GM12878 (cell line): Measurements from ENCODE around the gene LETM1. TPM values are rescaled to one million over a fixed set of nuclear protein-coding genes. Genes with fewer than 3 reads are reported as not detected.
A peak's percentile ranks its signal among the peaks of the same experiment; 100 is the strongest.

ENCODE experiments used
- BCL11A ChIP-seq: IDR thresholded peaks from 2 replicates; pipeline ENCODE4 v1.6.1; 2011; ENCODE audit warnings: low read depth, low read length
- CTCF ChIP-seq, 3 experiments: IDR thresholded peaks in 2 of 3; conservative IDR thresholded peaks in 1 of 3; 2 replicates each; pipeline ENCODE4 v1.5.1; 2011; ENCODE audit warnings: low read depth in 3 of 3, low read length in 3 of 3, mild to moderate bottlenecking in 3 of 3, control low read depth in 2 of 3, moderate library complexity in 2 of 3, inconsistent platforms in 1 of 3, mixed read lengths in 1 of 3; ENCODE audit not compliant: control insufficient read depth in 2 of 3, insufficient read depth in 1 of 3; ENCODE audit errors: extremely low read depth in 1 of 3
- ELK1 ChIP-seq: IDR thresholded peaks from 2 replicates; pipeline ENCODE4 v1.6.1; 2012; ENCODE audit warnings: low read depth, low read length, improper control_type of control experiment
- EP300 ChIP-seq, 2 experiments: fragments of 150-350 bp in 1 of 2; IDR thresholded peaks; 2 replicates each; pipeline ENCODE4 v1.6.1; 2011 to 2012; ENCODE audit warnings: low read depth in 2 of 2, low read length in 2 of 2, borderline replicate concordance in 1 of 2, improper control_type of control experiment in 1 of 2, inconsistent platforms in 1 of 2; ENCODE audit not compliant: control insufficient read depth in 1 of 2
- HDAC6 ChIP-seq: fragments of 200-600 bp; sonication (generic); IDR thresholded peaks from one replicate; pipeline ENCODE4 v1.8.0; 2017; ENCODE audit warnings: antibody characterized with exemption; ENCODE audit not compliant: unreplicated experiment
- IKZF2 ChIP-seq, 2 experiments: fragments of 450-650 bp; IDR thresholded peaks; 2 replicates each; pipeline ENCODE4 v1.6.1; 2017; ENCODE audit warnings: mild to moderate bottlenecking in 2 of 2, moderate library complexity in 2 of 2
- KDM1A ChIP-seq: fragments of 200-600 bp; sonication (generic); IDR thresholded peaks from 2 replicates; pipeline ENCODE4 v1.6.1; 2016; ENCODE audit warnings: borderline replicate concordance
- MYB ChIP-seq: fragments of 150-350 bp; IDR thresholded peaks from 2 replicates; pipeline ENCODE4 v1.6.1; 2014; ENCODE audit warnings: mild to moderate bottlenecking, low read depth, low read length, borderline replicate concordance
- NFYA ChIP-seq: IDR thresholded peaks from 2 replicates; pipeline ENCODE4 v1.6.1; 2011; ENCODE audit warnings: low read depth, mild to moderate bottlenecking, low read length, improper control_type of control experiment, borderline replicate concordance
- NR2C1 ChIP-seq: fragments of 450-650 bp; IDR thresholded peaks from 2 replicates; pipeline ENCODE4 v1.6.1; 2017; ENCODE audit warnings: antibody characterized with exemption, mild to moderate bottlenecking, moderate library complexity
- SP1 ChIP-seq: IDR thresholded peaks from one replicate; pipeline ENCODE4 v1.6.1; 2011; ENCODE audit warnings: low read depth, low read length
- SREBF2 ChIP-seq: IDR thresholded peaks from 2 replicates; pipeline ENCODE4 v1.6.1; 2012; ENCODE audit warnings: mild to moderate bottlenecking, low read length
- USF2 ChIP-seq: IDR thresholded peaks from 2 replicates; pipeline ENCODE4 v1.6.1; 2011; ENCODE audit warnings: low read depth, low read length, improper control_type of control experiment, borderline replicate concordance
- polyA plus RNA-seq, 11 experiments: library from polyadenylated mRNA; depleted of rRNA in 4 of 11; unstranded in 6 of 11; stranded (reverse) in 5 of 11; fragments of >200 nt; fragmentation: Nextera tagmentation in 4 of 11; fragmentation: Illumina TruSeq in 1 of 11; extraction: Ambion mirVana in 4 of 11; extraction: Trizol in 1 of 11; gene quantifications; 1 replicate in 1 of 11; 2 replicates in 10 of 11; pipeline versions ENCODE4 v1.2.1 to v1.2.3, GENCODE V29; 2011 to 2016; ENCODE audit warnings: inconsistent platforms in 2 of 11, missing spikeins in 2 of 11, low read depth in 1 of 11
- total RNA-seq, 4 experiments: library from RNA; depleted of rRNA in 3 of 4; stranded (reverse); fragments of >200 nt in 3 of 4; fragmentation: Illumina TruSeq in 1 of 4; extraction: Trizol in 1 of 4; gene quantifications; 2 replicates each; pipeline versions ENCODE4 v1.2.1 to v1.2.3, GENCODE V29; 2013 to 2021

Gene LETM1
- total and polyA plus RNA-seq, 10 of the 15 experiments (the other 5 are each of a cell fraction or from before 2014, with no cell fraction given), result 2.6 to 65.2 (median 30.2) TPM

GRCh38 chr4:1856071-1856942 lies at the start of gene LETM1 (continued):
- TF ChIP-seq USF2, result no peak
- peak; percentile 78 for TF ChIP-seq NR2C1
- TF ChIP-seq NFYA, result no peak
- no peak for TF ChIP-seq IKZF2 (IDR thresholded peaks at IDR 0.05)
- no peak for TF ChIP-seq MYB
- TF ChIP-seq SREBF2, result no peak
- peak; percentile 43 for TF ChIP-seq SP1
- no peak for TF ChIP-seq BCL11A
- TF ChIP-seq EP300 (IDR thresholded peaks at IDR 0.05; ENCODE audit: borderline replicate concordance in 1 of 2, control insufficient read depth in 1 of 2, low read depth in 2 of 2, low read length in 2 of 2), result no peak
- no peak for TF ChIP-seq KDM1A
- TF ChIP-seq ELK1, result peak; percentile 63; the same call in 1 of the 2 replicates
- peak in 1 of 3 experiments; percentile 29; a peak in 1 of 6 replicates for TF ChIP-seq CTCF (IDR thresholded peaks at IDR 0.05 in 2 of 3, conservative IDR thresholded peaks at IDR 0.05 in 1 of 3; ENCODE audit: control insufficient read depth in 2 of 3, extremely low read depth in 1 of 3, insufficient read depth in 1 of 3, low read depth in 3 of 3, low read length in 3 of 3)
- peak; percentile 34 for TF ChIP-seq HDAC6
- TF ChIP-seq, all 136 proteins: peak for 40
